HepG2 (cell line): ENCODE data around the gene TSN. TPM values are rescaled to one million over a fixed set of nuclear protein-coding genes. Genes with fewer than 3 reads are reported as not detected.

Source experiments
- ATAC-seq: fragments of 200-7000 bp; cut with Tn5 transposase; 3 replicates; pipeline ENCODE4 v1.9.1; 2020; ENCODE audit warnings: mild to moderate bottlenecking, moderate library complexity
- BruUV-seq: library from RNA; stranded (reverse); fragments of 400-500 nt; replicated peaks from 2 replicates; lab custom pipeline; 2021; lab: Mats Ljungman, UMichigan
- CTCF ChIA-PET: fragments of 300-600 bp; formaldehyde crosslinking; extraction: SDS; loops from one replicate; lab custom pipeline; 2021; ENCODE audit warnings: low total read pairs, inconsistent platforms, low intra/inter-chr PET ratio; lab: Yijun Ruan, JAX
- POLR2A ChIA-PET: fragments of 350-600 bp; sonication (Branson Sonifier 250); formaldehyde crosslinking; loops from one replicate; lab custom pipeline; 2020; ENCODE audit warnings: antibody characterized with exemption, inconsistent platforms; lab: Yijun Ruan, JAX
- DNase-seq: peaks from one replicate; pipeline ENCODE4 v3.0.0-alpha.2; 2015; ENCODE audit warnings: low spot score
- FAIRE-seq: peaks from 3 replicates; lab custom pipeline; 2011; peaks lifted over from hg19 to GRCh38; lab: Jason Lieb, UNC
- H2AFZ ChIP-seq: one replicate; pipeline ENCODE4 v1.6.1; 2011; ENCODE audit warnings: low read length, inconsistent platforms
- H3K27ac ChIP-seq: fragments of 300-600 bp; 3 replicates; pipeline ENCODE4 v1.8.0; 2011; ENCODE audit warnings: mixed run types, mild to moderate bottlenecking, mixed read lengths, low read length, inconsistent platforms; ENCODE audit not compliant: insufficient read depth; ENCODE audit errors: extremely low read length
- H3K27me3 ChIP-seq, 2 experiments: fragments of 200-600 bp in 1 of 2; 2 replicates in 1 of 2; 3 replicates in 1 of 2; pipeline versions ENCODE4 v1.6.0 to v1.8.0; 2011; ENCODE audit warnings: low read length in 2 of 2, mild to moderate bottlenecking in 2 of 2, moderate library complexity in 2 of 2, inconsistent platforms in 1 of 2; ENCODE audit not compliant: insufficient read depth in 2 of 2, control insufficient read depth in 1 of 2
- H3K36me3 ChIP-seq, 2 experiments: fragments of 200-600 bp in 1 of 2; replicated peaks in 1 of 2; 2 replicates in 1 of 2; 3 replicates in 1 of 2; pipeline versions ENCODE4 v1.5.1 to v1.8.0; 2011; ENCODE audit warnings: low read length in 2 of 2, inconsistent platforms in 1 of 2; ENCODE audit not compliant: insufficient read depth in 2 of 2, control insufficient read depth in 1 of 2
- H3K4me1 ChIP-seq: 2 replicates; pipeline ENCODE4 v1.5.1; 2012; ENCODE audit warnings: low read length, inconsistent platforms; ENCODE audit not compliant: insufficient read depth
- H3K4me2 ChIP-seq: 2 replicates; pipeline ENCODE4 v1.6.0; 2011; ENCODE audit warnings: low read depth, low read length, inconsistent platforms
- H3K4me3 ChIP-seq, 3 experiments: fragments of 200-600 bp in 1 of 3; sonication (generic), shearing (Covaris generic) in 1 of 3; replicated peaks in 1 of 3; 2 replicates each; pipeline ENCODE4 v1.5.1; 2011 to 2016; ENCODE audit warnings: low read length in 3 of 3, inconsistent platforms in 2 of 3, low read depth in 2 of 3, mild to moderate bottlenecking in 2 of 3, control low read depth in 1 of 3, mixed read lengths in 1 of 3; ENCODE audit not compliant: insufficient read depth in 1 of 3
- H3K79me2 ChIP-seq: one replicate; pipeline ENCODE4 v1.6.1; 2011; ENCODE audit warnings: low read length, inconsistent platforms; ENCODE audit not compliant: insufficient read depth
- H3K9ac ChIP-seq: 2 replicates; pipeline ENCODE4 v1.6.0; 2011; ENCODE audit warnings: mild to moderate bottlenecking, low read depth, low read length, inconsistent platforms; ENCODE audit not compliant: insufficient read depth
- H3K9me3 ChIP-seq: 2 replicates; pipeline ENCODE4 v1.5.1; 2012; ENCODE audit warnings: mild to moderate bottlenecking, low read length
- H4K20me1 ChIP-seq: 2 replicates; pipeline ENCODE4 v1.6.0; 2011; ENCODE audit warnings: inconsistent platforms, mild to moderate bottlenecking, low read length, moderate library complexity; ENCODE audit not compliant: insufficient read depth
- ATAD3A ChIP-seq: sonication (generic); formaldehyde crosslinking; IDR thresholded peaks from 2 replicates; pipeline ENCODE4 v1.4.0; 2020; ENCODE audit warnings: missing genetic modification reagents
- ATM ChIP-seq: fragments of 450-650 bp; IDR thresholded peaks from 2 replicates; pipeline ENCODE4 v1.7.1; 2017; ENCODE audit warnings: mild to moderate bottlenecking, borderline replicate concordance
- BRD4 ChIP-seq: sonication (generic); formaldehyde crosslinking; IDR thresholded peaks from 2 replicates; pipeline ENCODE4 v1.4.0; 2020; ENCODE audit warnings: missing genetic modification reagents
- EP300 ChIP-seq, 3 experiments: sonication (generic) in 1 of 3; formaldehyde crosslinking in 1 of 3; IDR thresholded peaks; 2 replicates each; pipeline versions ENCODE4 v1.5.1 to v1.6.1; 2011 to 2020; ENCODE audit warnings: low read depth in 2 of 3, low read length in 2 of 3, borderline replicate concordance in 1 of 3, improper control_type of control experiment in 1 of 3, mild to moderate bottlenecking in 1 of 3, missing genetic modification reagents in 1 of 3, moderate library complexity in 1 of 3
- HNRNPL ChIP-seq: fragments of 200-400 bp; formaldehyde crosslinking; IDR thresholded peaks from 2 replicates; pipeline ENCODE4 v1.6.1; 2017; ENCODE audit warnings: mild to moderate bottlenecking, low read depth, low read length
- KDM4B ChIP-seq: sonication (generic); formaldehyde crosslinking; IDR thresholded peaks from 2 replicates; pipeline ENCODE4 v1.4.0; 2020; ENCODE audit warnings: missing genetic modification reagents
- MLLT10 ChIP-seq: sonication (generic); formaldehyde crosslinking; IDR thresholded peaks from 2 replicates; pipeline ENCODE4 v1.4.0; 2020; ENCODE audit warnings: missing genetic modification reagents
- RBFOX2 ChIP-seq: fragments of 200-400 bp; formaldehyde crosslinking; IDR thresholded peaks from 2 replicates; pipeline ENCODE4 v1.6.1; 2017; ENCODE audit warnings: low read depth, mild to moderate bottlenecking, low read length
- TMF1 ChIP-seq: sonication (generic); formaldehyde crosslinking; IDR thresholded peaks from 2 replicates; pipeline ENCODE4 v1.8.1; 2022; ENCODE audit warnings: low read depth, missing genetic modification reagents
- ZKSCAN5 ChIP-seq: sonication (generic); formaldehyde crosslinking; IDR thresholded peaks from 2 replicates; pipeline ENCODE4 v1.5.1; 2020; ENCODE audit warnings: mild to moderate bottlenecking, missing genetic modification reagents
- ZMYM3 ChIP-seq: sonication (generic); formaldehyde crosslinking; IDR thresholded peaks from 2 replicates; pipeline ENCODE4 v1.5.1; 2020; ENCODE audit warnings: mild to moderate bottlenecking, missing genetic modification reagents
- ZNF326 ChIP-seq: sonication (generic); formaldehyde crosslinking; IDR thresholded peaks from 2 replicates; pipeline ENCODE4 v1.4.0; 2020; ENCODE audit warnings: missing genetic modification reagents, borderline replicate concordance
- ZNF441 ChIP-seq: sonication (generic); formaldehyde crosslinking; IDR thresholded peaks from 2 replicates; pipeline ENCODE4 v1.7.0; 2021; ENCODE audit warnings: missing genetic modification reagents, borderline replicate concordance
- ZNF674 ChIP-seq: sonication (generic); formaldehyde crosslinking; IDR thresholded peaks from 2 replicates; pipeline ENCODE4 v1.5.0; 2020; ENCODE audit warnings: low read depth, mild to moderate bottlenecking, missing genetic modification reagents
- ZNF703 ChIP-seq: sonication (generic); formaldehyde crosslinking; IDR thresholded peaks from 2 replicates; pipeline ENCODE4 v1.5.1; 2020; ENCODE audit warnings: missing genetic modification reagents, mild to moderate bottlenecking, moderate library complexity, borderline replicate concordance
- ZNF841 ChIP-seq: sonication (generic); formaldehyde crosslinking; IDR thresholded peaks from 2 replicates; pipeline ENCODE4 v1.8.1; 2023; ENCODE audit warnings: missing genetic modification reagents, borderline replicate concordance
- ZSCAN31 ChIP-seq: sonication (generic); formaldehyde crosslinking; IDR thresholded peaks from 2 replicates; pipeline ENCODE4 v1.5.0; 2020; ENCODE audit warnings: low read depth, mild to moderate bottlenecking, missing genetic modification reagents
- WGBS: methylation state at CpG from one replicate; pipeline ENCODE4 v1.1.6; 2017; ENCODE audit warnings: low lambda C conversion rate; 5-methylcytosine and 5-hydroxymethylcytosine counted together
- in situ Hi-C: cut with HindIII; loops from 2 replicates; pipeline ENCODE4 v1.10.0; 2017; ENCODE audit warnings: low pct_unique_long_range_greater_than_20kb; ENCODE audit not compliant: extremely low pct_ligation_motif_present
- intact Hi-C: fragments of 100-400 bp; cut with micrococcal nuclease; formaldehyde crosslinking; loops from one replicate; pipeline ENCODE4 v1.10.0; 2022; ENCODE audit not compliant: unreplicated experiment
- polyA plus RNA-seq, 8 experiments: library from polyadenylated mRNA; depleted of rRNA in 3 of 8; stranded (reverse) in 7 of 8; unstranded in 1 of 8; fragments of >200 nt; fragmentation: Illumina TruSeq in 4 of 8; extraction: Trizol in 4 of 8; gene quantifications; 2 replicates each; pipeline versions ENCODE4 v1.2.1 to v1.2.3, GENCODE V29; 2011 to 2016; ENCODE audit warnings: low read depth in 4 of 8, missing spikeins in 1 of 8, mixed read lengths in 1 of 8; ENCODE audit not compliant: insufficient read depth in 1 of 8
- total RNA-seq, 5 experiments: library from RNA; depleted of rRNA; stranded (reverse); fragments of >200 nt; fragmentation: Illumina TruSeq; extraction: Trizol; gene quantifications; 2 replicates each; pipeline ENCODE4 v1.2.3, GENCODE V29; 2016; ENCODE audit warnings: low read depth in 1 of 5
- TF ChIP-seq, protein P1 (sequence below): sonication (generic); formaldehyde crosslinking; IDR thresholded peaks from 2 replicates; pipeline ENCODE4 v1.5.1; 2020; ENCODE audit warnings: mild to moderate bottlenecking, missing genetic modification reagents, moderate library complexity
- TF ChIP-seq, protein P2 (sequence below): sonication (generic); formaldehyde crosslinking; IDR thresholded peaks from 2 replicates; pipeline ENCODE4 v1.5.1; 2020; ENCODE audit warnings: mild to moderate bottlenecking, missing genetic modification reagents

Gene TSN
- total and polyA plus RNA-seq, 2 of the 13 experiments (the other 11 are each of a cell fraction or from before 2014, with no cell fraction given), result 56.4 to 115 TPM

- no peaks in the 10 kb centered on the region for H3K27me3 ChIP-seq
- CTCF ChIA-PET, result no interaction called here
These were observed 48.9 kb downstream of the TSN start for GRCh38 chr2:121804340-121804739.

More at GRCh38 chr2:121804340-121804739, 48.9 kb downstream of the TSN start:
- no peaks in the 10 kb centered on the region for H4K20me1 ChIP-seq
- no peak overlapping the region for H3K27ac ChIP-seq
- peaks cover 13% of the 10 kb centered on the region for H3K4me1 ChIP-seq
- TF ChIP-seq ZMYM3 (no peak), RBFOX2 (no peak), ZNF441 (no peak), TMF1 (no peak), ZNF703 (CRISPR knock-in tag) (no peak), ZKSCAN5 (no peak), EP300 (IDR thresholded peaks at IDR 0.05; ENCODE audit: low read depth in 2 of 2, low read length in 2 of 2) (no peak), EP300 (CRISPR knock-in tag; IDR thresholded peaks at IDR 0.05; ENCODE audit: borderline replicate concordance) (no peak), ZNF674 (CRISPR knock-in tag) (no peak), ZNF841 (CRISPR knock-in tag) (no peak), KDM4B (CRISPR knock-in tag) (no peak), ATAD3A (CRISPR knock-in tag) (no peak), MLLT10 (CRISPR knock-in tag) (no peak), BRD4 (CRISPR knock-in tag) (no peak), HNRNPL (no peak), ATM (no peak), ZNF326 (CRISPR knock-in tag) (no peak), ZSCAN31 (CRISPR knock-in tag) (no peak)
- TF ChIP-seq, protein P1, sequence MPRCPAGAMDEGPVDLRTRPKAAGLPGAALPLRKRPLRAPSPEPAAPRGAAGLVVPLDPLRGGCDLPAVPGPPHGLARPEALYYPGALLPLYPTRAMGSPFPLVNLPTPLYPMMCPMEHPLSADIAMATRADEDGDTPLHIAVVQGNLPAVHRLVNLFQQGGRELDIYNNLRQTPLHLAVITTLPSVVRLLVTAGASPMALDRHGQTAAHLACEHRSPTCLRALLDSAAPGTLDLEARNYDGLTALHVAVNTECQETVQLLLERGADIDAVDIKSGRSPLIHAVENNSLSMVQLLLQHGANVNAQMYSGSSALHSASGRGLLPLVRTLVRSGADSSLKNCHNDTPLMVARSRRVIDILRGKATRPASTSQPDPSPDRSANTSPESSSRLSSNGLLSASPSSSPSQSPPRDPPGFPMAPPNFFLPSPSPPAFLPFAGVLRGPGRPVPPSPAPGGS (CRISPR knock-in tag), result no peak
- TF ChIP-seq, protein P2, sequence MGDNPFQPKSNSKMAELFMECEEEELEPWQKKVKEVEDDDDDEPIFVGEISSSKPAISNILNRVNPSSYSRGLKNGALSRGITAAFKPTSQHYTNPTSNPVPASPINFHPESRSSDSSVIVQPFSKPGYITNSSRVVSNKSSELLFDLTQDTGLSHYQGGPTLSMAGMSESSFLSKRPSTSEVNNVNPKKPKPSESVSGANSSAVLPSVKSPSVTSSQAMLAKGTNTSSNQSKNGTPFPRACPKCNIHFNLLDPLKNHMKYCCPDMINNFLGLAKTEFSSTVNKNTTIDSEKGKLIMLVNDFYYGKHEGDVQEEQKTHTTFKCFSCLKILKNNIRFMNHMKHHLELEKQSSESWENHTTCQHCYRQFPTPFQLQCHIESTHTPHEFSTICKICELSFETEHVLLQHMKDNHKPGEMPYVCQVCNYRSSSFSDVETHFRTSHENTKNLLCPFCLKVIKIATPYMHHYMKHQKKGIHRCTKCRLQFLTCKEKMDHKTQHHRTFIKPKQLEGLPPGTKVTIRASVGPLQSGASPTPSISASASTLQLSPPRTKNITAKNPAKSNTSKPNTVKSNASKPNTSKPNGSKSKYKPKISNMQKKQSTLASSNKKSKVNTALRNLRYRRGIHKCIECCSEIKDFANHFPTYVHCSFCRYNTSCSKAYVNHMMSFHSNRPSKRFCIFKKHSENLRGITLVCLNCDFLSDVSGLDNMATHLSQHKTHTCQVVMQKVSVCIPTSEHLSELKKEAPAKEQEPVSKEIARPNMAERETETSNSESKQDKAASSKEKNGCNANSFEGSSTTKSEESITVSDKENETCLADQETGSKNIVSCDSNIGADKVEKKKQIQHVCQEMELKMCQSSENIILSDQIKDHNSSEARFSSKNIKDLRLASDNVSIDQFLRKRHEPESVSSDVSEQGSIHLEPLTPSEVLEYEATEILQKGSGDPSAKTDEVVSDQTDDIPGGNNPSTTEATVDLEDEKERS (CRISPR knock-in tag), result no peak
- POLR2A ChIA-PET, result no interaction called here
- no peaks in the 10 kb centered on the region for H3K79me2 ChIP-seq
- ATAC-seq, result no peak
- no peak for DNase-seq
- WGBS, result 8% methylated on average over 5 of the region's 5 CpGs
- intact Hi-C loops, result no loop called here
- no peak overlapping the region for H2AFZ ChIP-seq
- no peak overlapping the region for H3K4me2 ChIP-seq
- no peaks in the 10 kb centered on the region for H3K9me3 ChIP-seq
- H3K9ac ChIP-seq, result no peak overlapping the region
- H3K36me3 ChIP-seq, result no peaks in the 10 kb centered on the region
- H3K4me3 ChIP-seq, result no peak overlapping the region
- in situ Hi-C loops, result no loop called here
- FAIRE-seq, result no peak
- BruUV-seq, result no TSS peak
